PC-3 (cell line): ENCODE data around the gene ZNF679. TPM values are rescaled to one million over a fixed set of nuclear protein-coding genes. Genes with fewer than 3 reads are reported as not detected.

Source experiments
- ATAC-seq: fragments of 200-7000 bp; cut with Tn5 transposase; 2 replicates; pipeline ENCODE4 v1.9.1; 2020; ENCODE audit warnings: mild to moderate bottlenecking, moderate library complexity
- BruUV-seq: library from RNA; stranded (reverse); fragments of 400-500 nt; replicated peaks from 2 replicates; lab custom pipeline; 2021; lab: Mats Ljungman, UMichigan
- CTCF ChIA-PET: fragments of 300-600 bp; sonication (Branson Sonifier 250); formaldehyde crosslinking; loops from one replicate; lab custom pipeline; 2022; ENCODE audit warnings: antibody characterized with exemption; lab: Charles Lee
- POLR2A ChIA-PET: fragments of 300-600 bp; sonication (Branson Sonifier 250); formaldehyde crosslinking; loops from one replicate; lab custom pipeline; 2022; ENCODE audit warnings: antibody characterized with exemption; ENCODE audit not compliant: unreplicated experiment; lab: Charles Lee
- DNase-seq: peaks from one replicate; pipeline ENCODE4 v3.0.0-alpha.2; 2015
- H2AFZ ChIP-seq: fragments of 300-600 bp; sonication (generic); 2 replicates; pipeline ENCODE4 v1.6.0; 2016; ENCODE audit warnings: antibody characterized with exemption, low read length
- H3F3A ChIP-seq: fragments of 300-600 bp; sonication (generic); one replicate; pipeline ENCODE4 v1.6.0; 2017; ENCODE audit warnings: antibody characterized with exemption, low read length, control low read depth, mild to moderate bottlenecking; ENCODE audit not compliant: unreplicated experiment
- H3K27ac ChIP-seq: fragments of 300-600 bp; sonication (generic); 2 replicates; pipeline ENCODE4 v1.5.1; 2016; ENCODE audit warnings: mild to moderate bottlenecking, low read length
- H3K27me3 ChIP-seq: fragments of 300-600 bp; sonication (generic); 2 replicates; pipeline ENCODE4 v1.6.1; 2016; ENCODE audit warnings: low read length, mixed read lengths
- H3K36me3 ChIP-seq: fragments of 300-600 bp; sonication (generic); 2 replicates; pipeline ENCODE4 v1.6.1; 2016; ENCODE audit warnings: low read depth, mixed run types, low read length, mixed read lengths
- H3K4me1 ChIP-seq: fragments of 300-600 bp; sonication (generic); 2 replicates; pipeline ENCODE4 v1.5.1; 2016; ENCODE audit warnings: low read length; ENCODE audit not compliant: insufficient read depth
- H3K4me2 ChIP-seq: fragments of 300-600 bp; sonication (generic); 2 replicates; pipeline ENCODE4 v1.6.0; 2016; ENCODE audit warnings: low read length
- H3K4me3 ChIP-seq: fragments of 300-600 bp; sonication (generic); 2 replicates; pipeline ENCODE4 v1.5.1; 2016; ENCODE audit warnings: mild to moderate bottlenecking, low read length, mixed read lengths
- H3K79me2 ChIP-seq: fragments of 300-600 bp; sonication (generic); 2 replicates; pipeline ENCODE4 v1.6.1; 2017; ENCODE audit warnings: low read length, mixed read lengths
- H3K9ac ChIP-seq: fragments of 300-600 bp; sonication (generic); 2 replicates; pipeline ENCODE4 v1.6.0; 2016; ENCODE audit warnings: mild to moderate bottlenecking, low read length
- H3K9me2 ChIP-seq: fragments of 300-600 bp; sonication (generic); replicated peaks from 2 replicates; pipeline ENCODE4 v1.6.1; 2016; ENCODE audit warnings: mixed run types, low read length, mixed read lengths
- H3K9me3 ChIP-seq: fragments of 300-600 bp; sonication (generic); 2 replicates; pipeline ENCODE4 v1.6.1; 2016; ENCODE audit warnings: low read length, mixed read lengths
- H4K20me1 ChIP-seq: fragments of 300-600 bp; sonication (generic); 2 replicates; pipeline ENCODE4 v1.6.1; 2016; ENCODE audit warnings: low read length, mixed read lengths
- EZH2 ChIP-seq: fragments of 300-600 bp; sonication (generic); IDR thresholded peaks from one replicate; pipeline ENCODE4 v1.6.1; 2017; ENCODE audit warnings: antibody characterized with exemption, mild to moderate bottlenecking, low read length; ENCODE audit not compliant: unreplicated experiment
- EZH2phosphoT487 ChIP-seq: fragments of 300-600 bp; sonication (generic); IDR thresholded peaks from 2 replicates; pipeline ENCODE4 v1.6.1; 2018; ENCODE audit warnings: mild to moderate bottlenecking, antibody characterized with exemption, low read length, borderline replicate concordance
- intact Hi-C: fragments of 100-400 bp; cut with micrococcal nuclease; formaldehyde crosslinking; loops from 2 replicates; pipeline ENCODE4 v1.9.0; 2023
- total RNA-seq: library from RNA; depleted of rRNA; stranded (reverse); fragments of >200 nt; gene quantifications from 2 replicates; pipeline ENCODE4 v1.2.3, GENCODE V29; 2014
- TF ChIP-seq, protein P1 (sequence below): fragments of 300-600 bp; sonication (generic); conservative IDR thresholded peaks from 2 replicates; pipeline ENCODE4 v1.5.1; 2017; ENCODE audit warnings: antibody characterized with exemption, low read depth, mild to moderate bottlenecking, low read length

ZNF679 gene
- total RNA-seq, 1 experiment from 2014 or later: not detected

DNA sequence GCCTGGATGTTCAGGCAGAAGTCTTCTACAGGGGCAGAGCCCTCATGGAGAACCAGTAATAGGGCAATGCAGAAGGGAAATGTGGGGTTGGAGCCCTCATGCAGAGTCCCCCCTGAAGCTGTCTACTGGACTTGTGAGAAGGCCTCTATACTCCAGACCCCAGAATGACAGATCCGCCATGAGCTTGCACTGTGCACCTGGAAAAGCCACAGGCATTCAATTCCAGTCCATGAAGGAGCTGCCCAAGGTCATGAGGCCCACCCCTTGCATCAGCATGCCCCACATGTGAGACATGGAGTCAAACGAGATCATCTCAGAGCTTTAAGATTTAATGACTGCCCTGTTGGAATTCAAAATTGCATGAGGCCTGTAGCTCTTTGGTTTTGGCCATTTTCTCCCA lies 4.9 kb upstream of the ZNF679 start:
- Histone ChIP-seq H3K4me3 (no peak overlapping the region), H3K9ac (no peak overlapping the region), H4K20me1 (no peaks in the 10 kb centered on the region), H3K27me3 (no peaks in the 10 kb centered on the region), H3K79me2 (no peaks in the 10 kb centered on the region), H3K9me2 (no peaks in the 10 kb centered on the region), H3K4me2 (no peak overlapping the region), H3K27ac (no peak overlapping the region), H3K4me1 (no peaks in the 10 kb centered on the region), H3K36me3 (no peaks in the 10 kb centered on the region), H3K9me3 (peaks cover 4% of the 10 kb centered on the region; the same call in 1 of the 2 replicates), H3F3A (no peaks in the 10 kb centered on the region), H2AFZ (no peak overlapping the region)
- ATAC-seq: no peak
- POLR2A ChIA-PET: no interaction called here
- no peak for DNase-seq
- intact Hi-C loops: no loop called here
- no TSS peak for BruUV-seq
- CTCF ChIA-PET: no interaction called here
- TF ChIP-seq, protein P1, sequence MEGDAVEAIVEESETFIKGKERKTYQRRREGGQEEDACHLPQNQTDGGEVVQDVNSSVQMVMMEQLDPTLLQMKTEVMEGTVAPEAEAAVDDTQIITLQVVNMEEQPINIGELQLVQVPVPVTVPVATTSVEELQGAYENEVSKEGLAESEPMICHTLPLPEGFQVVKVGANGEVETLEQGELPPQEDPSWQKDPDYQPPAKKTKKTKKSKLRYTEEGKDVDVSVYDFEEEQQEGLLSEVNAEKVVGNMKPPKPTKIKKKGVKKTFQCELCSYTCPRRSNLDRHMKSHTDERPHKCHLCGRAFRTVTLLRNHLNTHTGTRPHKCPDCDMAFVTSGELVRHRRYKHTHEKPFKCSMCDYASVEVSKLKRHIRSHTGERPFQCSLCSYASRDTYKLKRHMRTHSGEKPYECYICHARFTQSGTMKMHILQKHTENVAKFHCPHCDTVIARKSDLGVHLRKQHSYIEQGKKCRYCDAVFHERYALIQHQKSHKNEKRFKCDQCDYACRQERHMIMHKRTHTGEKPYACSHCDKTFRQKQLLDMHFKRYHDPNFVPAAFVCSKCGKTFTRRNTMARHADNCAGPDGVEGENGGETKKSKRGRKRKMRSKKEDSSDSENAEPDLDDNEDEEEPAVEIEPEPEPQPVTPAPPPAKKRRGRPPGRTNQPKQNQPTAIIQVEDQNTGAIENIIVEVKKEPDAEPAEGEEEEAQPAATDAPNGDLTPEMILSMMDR: no peak
- no peak for TF ChIP-seq EZH2phosphoT487
- no peak for TF ChIP-seq EZH2

DNA sequence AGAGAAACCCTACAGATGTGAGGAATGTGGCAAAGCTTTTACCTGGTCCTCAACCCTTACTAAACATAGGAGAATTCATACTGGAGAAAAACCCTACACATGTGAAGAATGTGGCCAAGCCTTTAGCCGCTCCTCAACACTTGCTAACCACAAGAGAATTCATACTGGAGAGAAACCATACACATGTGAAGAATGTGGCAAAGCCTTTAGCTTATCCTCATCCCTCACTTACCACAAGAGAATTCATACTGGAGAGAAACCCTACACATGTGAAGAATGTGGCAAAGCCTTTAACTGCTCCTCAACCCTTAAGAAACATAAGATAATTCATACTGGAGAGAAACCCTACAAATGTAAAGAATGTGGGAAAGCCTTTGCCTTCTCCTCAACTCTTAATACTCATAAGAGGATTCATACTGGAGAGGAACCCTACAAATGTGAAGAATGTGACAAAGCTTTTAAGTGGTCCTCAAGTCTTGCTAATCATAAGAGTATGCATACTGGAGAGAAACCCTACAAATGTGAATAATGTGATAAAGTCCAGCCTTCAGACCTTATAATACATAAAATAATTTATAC lies 38.2 kb downstream of the ZNF679 start:
- no peaks in the 10 kb centered on the region for H3F3A ChIP-seq
- ChIA-PET POLR2A (no interaction called here), CTCF (no interaction called here)
- H4K20me1 ChIP-seq: no peaks in the 10 kb centered on the region
- H3K36me3 ChIP-seq: no peaks in the 10 kb centered on the region; the same call in 1 of the 2 replicates
- no peak overlapping the region for H3K4me3 ChIP-seq
- H2AFZ ChIP-seq: no peak overlapping the region
- ATAC-seq: no peak
- no peak overlapping the region for H3K9ac ChIP-seq
- no peak overlapping the region for H3K4me2 ChIP-seq
- no peak for TF ChIP-seq EZH2
- no peak for DNase-seq
- H3K79me2 ChIP-seq: no peaks in the 10 kb centered on the region
- no peaks in the 10 kb centered on the region for H3K4me1 ChIP-seq
- no TSS peak for BruUV-seq
- no peaks in the 10 kb centered on the region for H3K9me2 ChIP-seq
- H3K27me3 ChIP-seq: no peaks in the 10 kb centered on the region
- intact Hi-C loops: no loop called here
- H3K9me3 ChIP-seq: peaks cover 11% of the 10 kb centered on the region; the same call in 1 of the 2 replicates
- no peak overlapping the region for H3K27ac ChIP-seq

DNA sequence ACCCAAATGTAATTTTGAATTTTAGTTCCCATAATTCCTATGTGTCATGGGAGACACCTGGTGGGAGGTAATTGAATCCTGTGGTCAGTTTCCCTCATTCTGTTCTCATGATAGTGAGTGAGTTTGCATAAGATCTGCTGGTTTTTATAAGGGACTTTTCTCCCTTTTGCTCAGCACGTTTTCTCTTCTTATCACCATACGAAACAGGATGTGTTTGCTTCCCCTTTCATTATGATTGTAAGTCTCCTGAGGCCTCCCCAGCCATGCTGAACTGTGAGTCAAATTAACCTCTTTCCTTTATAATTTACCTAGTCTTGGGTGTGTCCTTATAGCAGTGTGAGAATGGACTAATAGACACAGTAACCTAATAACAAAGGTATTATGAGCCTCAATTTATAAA lies 49.4 kb downstream of the ZNF679 start:
- ChIA-PET CTCF (no interaction called here), POLR2A (no interaction called here)
- intact Hi-C loops: no loop called here

More for the DNA sequence above, 49.4 kb downstream of the ZNF679 start:
- H3K27me3 ChIP-seq: no peaks in the 10 kb centered on the region
- H3K4me2 ChIP-seq: no peak overlapping the region
- no peaks in the 10 kb centered on the region for H3F3A ChIP-seq
- 0 out of 2 replicates have a peak, but pooled peaks cover 8% of the 10 kb centered on the region for H3K9me3 ChIP-seq
- ATAC-seq (no peak), DNase-seq (no peak)
- H3K4me3 ChIP-seq: no peak overlapping the region
- no peaks in the 10 kb centered on the region for H3K36me3 ChIP-seq
- no peak overlapping the region for H2AFZ ChIP-seq
- H3K9ac ChIP-seq: no peak overlapping the region
- no peak for TF ChIP-seq EZH2phosphoT487
- TF ChIP-seq, protein P1: no peak
- no peak for TF ChIP-seq EZH2
- no TSS peak for BruUV-seq
- H4K20me1 ChIP-seq: no peaks in the 10 kb centered on the region
- no peaks in the 10 kb centered on the region for H3K9me2 ChIP-seq
- no peaks in the 10 kb centered on the region for H3K4me1 ChIP-seq
- H3K79me2 ChIP-seq: no peaks in the 10 kb centered on the region
- no peak overlapping the region for H3K27ac ChIP-seq
